ENCODE data around the gene CWH43.

DNA sequence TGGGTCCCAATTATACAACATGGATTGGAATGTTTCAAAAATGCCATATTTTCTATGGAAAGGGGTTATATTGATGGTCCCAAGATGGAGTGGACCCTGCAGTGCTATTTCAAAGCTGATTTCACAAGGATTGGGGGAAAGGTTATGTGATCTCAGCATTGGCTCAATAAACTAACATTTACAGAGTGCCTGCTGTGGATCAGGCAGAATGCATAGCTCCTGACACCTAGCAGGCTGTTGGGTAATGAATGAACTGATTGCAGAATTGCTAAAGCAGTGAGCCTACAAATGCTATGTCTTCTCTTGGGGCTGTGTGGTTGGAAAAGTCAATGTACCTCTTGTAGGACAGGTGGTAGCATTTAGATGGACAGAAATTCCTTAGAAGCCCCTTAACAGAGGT lies 16.9 kb downstream of the CWH43 start:
- TF ChIP-seq, protein P1, sequence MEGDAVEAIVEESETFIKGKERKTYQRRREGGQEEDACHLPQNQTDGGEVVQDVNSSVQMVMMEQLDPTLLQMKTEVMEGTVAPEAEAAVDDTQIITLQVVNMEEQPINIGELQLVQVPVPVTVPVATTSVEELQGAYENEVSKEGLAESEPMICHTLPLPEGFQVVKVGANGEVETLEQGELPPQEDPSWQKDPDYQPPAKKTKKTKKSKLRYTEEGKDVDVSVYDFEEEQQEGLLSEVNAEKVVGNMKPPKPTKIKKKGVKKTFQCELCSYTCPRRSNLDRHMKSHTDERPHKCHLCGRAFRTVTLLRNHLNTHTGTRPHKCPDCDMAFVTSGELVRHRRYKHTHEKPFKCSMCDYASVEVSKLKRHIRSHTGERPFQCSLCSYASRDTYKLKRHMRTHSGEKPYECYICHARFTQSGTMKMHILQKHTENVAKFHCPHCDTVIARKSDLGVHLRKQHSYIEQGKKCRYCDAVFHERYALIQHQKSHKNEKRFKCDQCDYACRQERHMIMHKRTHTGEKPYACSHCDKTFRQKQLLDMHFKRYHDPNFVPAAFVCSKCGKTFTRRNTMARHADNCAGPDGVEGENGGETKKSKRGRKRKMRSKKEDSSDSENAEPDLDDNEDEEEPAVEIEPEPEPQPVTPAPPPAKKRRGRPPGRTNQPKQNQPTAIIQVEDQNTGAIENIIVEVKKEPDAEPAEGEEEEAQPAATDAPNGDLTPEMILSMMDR (IDR thresholded peaks at IDR 0.05): no peak
- TF ChIP-seq ZFX (IDR thresholded peaks at IDR 0.05; ENCODE audit: borderline replicate concordance): no peak

All from 22Rv1 (cell line).